GM06990 (cell line): Measurements from ENCODE around the gene SBF2.
"Not testable (repeated sequence)": the region's sequence is repeated elsewhere in the genome, so short reads cannot be mapped to it uniquely, and the experiment has no call there.

Source experiments
- DNase-seq: peaks from one replicate; pipeline ENCODE4 v3.0.0-alpha.2; 2011; ENCODE audit not compliant: insufficient read length; ENCODE audit errors: extremely low read depth
- H3K27me3 ChIP-seq: replicated peaks from 2 replicates; pipeline ENCODE4 v1.6.0; 2011; ENCODE audit warnings: low read length; ENCODE audit not compliant: control insufficient read depth, insufficient read depth
- H3K36me3 ChIP-seq: 2 replicates; pipeline ENCODE4 v1.5.1; 2011; ENCODE audit warnings: low read length; ENCODE audit not compliant: control insufficient read depth, insufficient read depth
- H3K4me3 ChIP-seq: replicated peaks from 2 replicates; pipeline ENCODE4 v1.5.1; 2011; ENCODE audit warnings: low read depth, mild to moderate bottlenecking, control low read depth, low read length
- TF ChIP-seq, protein P1 (sequence below): IDR thresholded peaks from 2 replicates; pipeline ENCODE4 v1.5.1; 2011; ENCODE audit warnings: low read length, control low read depth, mild to moderate bottlenecking, inconsistent platforms; ENCODE audit not compliant: insufficient read depth, poor library complexity, severe bottlenecking

Gene SBF2

DNA sequence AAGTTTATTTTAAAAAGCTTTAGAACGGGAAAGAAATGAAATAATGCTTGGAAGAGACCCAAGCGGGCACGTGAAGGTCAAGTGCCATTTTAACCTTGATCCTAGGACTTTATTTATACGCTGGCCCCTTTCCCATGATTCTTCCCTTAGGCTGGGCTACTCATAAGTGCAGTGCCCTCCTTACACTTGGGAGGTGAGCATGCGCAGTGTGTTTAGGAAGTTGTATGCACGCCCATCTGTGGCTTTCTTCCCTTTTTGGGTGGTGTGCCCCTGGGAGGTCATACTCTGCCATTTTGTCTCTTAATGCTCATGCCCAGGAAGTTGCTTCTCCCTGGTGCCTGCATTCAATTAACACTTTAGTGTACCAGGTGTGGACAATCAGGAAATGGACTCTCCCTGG, 390.4 kb downstream of the SBF2 start:
- TF ChIP-seq, protein P1, sequence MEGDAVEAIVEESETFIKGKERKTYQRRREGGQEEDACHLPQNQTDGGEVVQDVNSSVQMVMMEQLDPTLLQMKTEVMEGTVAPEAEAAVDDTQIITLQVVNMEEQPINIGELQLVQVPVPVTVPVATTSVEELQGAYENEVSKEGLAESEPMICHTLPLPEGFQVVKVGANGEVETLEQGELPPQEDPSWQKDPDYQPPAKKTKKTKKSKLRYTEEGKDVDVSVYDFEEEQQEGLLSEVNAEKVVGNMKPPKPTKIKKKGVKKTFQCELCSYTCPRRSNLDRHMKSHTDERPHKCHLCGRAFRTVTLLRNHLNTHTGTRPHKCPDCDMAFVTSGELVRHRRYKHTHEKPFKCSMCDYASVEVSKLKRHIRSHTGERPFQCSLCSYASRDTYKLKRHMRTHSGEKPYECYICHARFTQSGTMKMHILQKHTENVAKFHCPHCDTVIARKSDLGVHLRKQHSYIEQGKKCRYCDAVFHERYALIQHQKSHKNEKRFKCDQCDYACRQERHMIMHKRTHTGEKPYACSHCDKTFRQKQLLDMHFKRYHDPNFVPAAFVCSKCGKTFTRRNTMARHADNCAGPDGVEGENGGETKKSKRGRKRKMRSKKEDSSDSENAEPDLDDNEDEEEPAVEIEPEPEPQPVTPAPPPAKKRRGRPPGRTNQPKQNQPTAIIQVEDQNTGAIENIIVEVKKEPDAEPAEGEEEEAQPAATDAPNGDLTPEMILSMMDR: no peak
- Histone ChIP-seq H3K36me3 (no peaks in the 10 kb centered on the region), H3K27me3 (no peaks in the 10 kb centered on the region), H3K4me3 (no peak overlapping the region)
- no peak for DNase-seq

DNA sequence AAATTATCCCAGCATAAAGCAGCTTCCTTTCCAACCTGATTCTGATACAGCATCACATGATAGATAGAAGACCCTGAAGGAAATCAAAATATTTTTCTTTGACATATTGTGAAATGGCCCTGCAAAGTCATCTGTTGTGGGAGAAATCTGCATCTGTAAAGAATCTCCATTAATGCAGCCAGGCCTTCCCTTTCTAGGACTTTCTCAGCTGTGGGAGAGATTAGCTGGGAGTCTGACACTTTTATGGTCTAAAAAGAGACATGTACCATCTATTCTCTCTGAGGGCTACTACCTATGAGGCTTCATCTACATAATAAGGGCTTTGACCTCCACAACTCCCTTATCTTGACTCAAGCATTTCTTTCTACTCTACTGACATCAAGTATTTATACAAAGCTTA, 392.1 kb downstream of the SBF2 start:
- Histone ChIP-seq H3K36me3 (no peaks in the 10 kb centered on the region), H3K27me3 (no peaks in the 10 kb centered on the region), H3K4me3 (no peak overlapping the region)
- TF ChIP-seq, protein P1: no peak
- DNase-seq: no peak

DNA sequence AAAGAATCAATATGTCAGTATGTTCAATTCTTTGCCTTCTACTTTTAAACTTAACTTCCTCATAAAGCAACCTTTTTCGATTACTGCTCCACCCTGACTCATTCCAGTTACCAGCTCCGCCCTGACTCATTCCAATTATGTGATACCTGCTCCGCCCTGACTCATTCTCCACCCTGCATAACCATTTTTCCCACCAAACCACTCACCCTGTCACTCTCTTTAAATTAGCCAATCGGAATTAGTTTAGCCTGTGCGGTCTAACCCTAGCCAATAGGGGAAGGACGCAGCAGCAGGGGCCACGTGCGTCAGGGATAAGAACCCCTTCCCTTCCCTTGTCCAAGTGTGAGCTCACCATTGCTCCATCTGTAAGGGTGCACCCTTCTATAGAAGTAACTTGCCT, 393.8 kb downstream of the SBF2 start:
- DNase-seq, H3K4me3 ChIP-seq, H3K27me3 ChIP-seq, H3K36me3 ChIP-seq: not testable (repeated sequence)

DNA sequence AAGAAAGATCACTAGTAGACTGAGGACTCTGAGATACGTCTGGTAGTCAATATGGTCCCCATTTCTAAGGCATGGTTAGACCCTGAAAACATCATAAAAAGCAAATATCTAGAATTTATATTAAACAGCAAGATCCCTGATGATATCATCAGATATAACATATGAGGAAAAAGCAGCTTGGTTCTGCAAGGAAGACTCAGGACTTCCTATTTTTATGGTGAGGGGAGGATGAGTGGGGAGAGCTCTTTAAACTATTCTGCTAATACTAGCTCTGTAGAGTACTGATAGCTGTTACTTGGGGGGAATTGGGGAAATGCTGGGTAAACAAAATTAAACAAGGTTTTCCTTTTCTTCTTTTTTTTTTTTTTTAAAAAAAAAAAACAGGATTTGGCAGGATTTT, 394.3 kb downstream of the SBF2 start:
- TF ChIP-seq, protein P1: no peak

DNA sequence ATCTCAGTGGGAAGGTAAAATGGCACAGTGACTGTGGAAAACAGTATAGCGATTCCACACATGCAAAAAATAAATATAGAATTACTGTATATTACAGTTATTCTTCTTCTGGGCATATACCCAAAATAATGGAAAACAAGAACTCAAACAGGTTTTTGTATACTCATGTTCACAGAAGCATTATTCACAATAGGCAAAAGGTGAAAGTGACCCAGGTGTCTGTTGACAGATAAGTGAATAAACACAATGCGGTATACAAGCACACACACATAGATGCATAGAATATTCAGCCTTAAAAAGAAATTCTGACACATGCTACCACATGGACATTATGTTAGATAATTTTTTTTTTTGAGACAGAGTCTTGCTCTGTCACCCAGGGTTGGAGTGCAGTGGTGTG, 397.1 kb downstream of the SBF2 start:
- DNase-seq: no peak
- no peaks in the 10 kb centered on the region for H3K36me3 ChIP-seq
- no peaks in the 10 kb centered on the region for H3K27me3 ChIP-seq
- TF ChIP-seq, protein P1: no peak
- H3K4me3 ChIP-seq: no peak overlapping the region

More for the DNA sequence above, 394.3 kb downstream of the SBF2 start:
- no peaks in the 10 kb centered on the region for H3K36me3 ChIP-seq
- DNase-seq: no peak
- H3K27me3 ChIP-seq: no peaks in the 10 kb centered on the region
- H3K4me3 ChIP-seq: no peak overlapping the region

DNA sequence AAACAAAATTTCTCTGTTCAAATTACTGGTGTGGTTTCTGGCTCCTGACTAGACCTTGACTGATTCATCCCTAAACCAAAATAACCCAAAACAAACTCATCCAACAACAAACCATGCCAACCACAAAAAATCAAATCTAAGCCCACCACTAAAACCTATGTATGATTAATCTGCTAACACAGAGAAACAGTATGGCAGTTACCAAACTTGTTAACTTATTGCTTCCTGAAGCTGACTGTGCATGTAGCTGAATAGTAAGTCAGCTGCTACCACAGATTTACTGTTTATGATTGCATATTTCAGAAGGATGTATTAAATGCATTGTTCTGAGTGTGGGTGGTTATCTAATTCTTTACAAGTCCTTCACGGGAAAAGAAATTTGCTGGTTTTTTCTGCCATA, 399.0 kb downstream of the SBF2 start:
- no peak for DNase-seq
- no peaks in the 10 kb centered on the region for H3K36me3 ChIP-seq
- H3K4me3 ChIP-seq: no peak overlapping the region
- H3K27me3 ChIP-seq: no peaks in the 10 kb centered on the region
- TF ChIP-seq, protein P1: no peak
